ENCODE results near the gene ENTR1. TPM values are rescaled to one million over a fixed set of nuclear protein-coding genes. Genes with fewer than 3 reads are reported as not detected.

The ENTR1 gene
- total and polyA plus RNA-seq, 2 of the 13 experiments (the other 11 are each of a cell fraction or from before 2014, with no cell fraction given), result 70.1 to 76.4 TPM

DNA sequence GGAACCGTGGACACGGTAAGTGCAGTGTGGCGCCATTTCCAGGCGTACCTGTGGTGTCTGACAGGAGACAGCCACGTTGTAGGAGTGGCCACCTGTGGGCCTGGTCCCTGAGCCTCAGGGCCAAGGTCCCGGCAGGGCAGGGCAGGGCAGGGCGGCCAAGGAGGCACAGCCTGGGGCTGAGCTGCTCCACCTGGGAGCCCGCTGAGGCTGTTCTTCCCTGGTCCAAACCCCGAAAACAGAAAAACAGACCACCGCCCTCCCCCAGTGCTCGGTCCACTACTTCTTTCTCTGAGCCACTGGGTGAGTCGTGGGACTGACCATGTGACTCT, 8.6 kb upstream of the ENTR1 start:
- H3K4me3 ChIP-seq (replicated peaks in 1 of 3; ENCODE audit: insufficient read depth in 1 of 3, low read depth in 2 of 3, low read length in 3 of 3), result no peak overlapping the region
- no peaks in the 10 kb centered on the region for H3K27me3 ChIP-seq (ENCODE audit: control insufficient read depth in 1 of 2, insufficient read depth in 2 of 2, low read length in 2 of 2)
- no peaks in the 10 kb centered on the region for H3K9me3 ChIP-seq (ENCODE audit: low read length)
- no peak overlapping the region for H2AFZ ChIP-seq (ENCODE audit: low read length)
- no peak overlapping the region for H3K4me2 ChIP-seq (ENCODE audit: low read depth, low read length)
- POLR2A ChIA-PET, result no interaction called here
- TF ChIP-seq GLI4 (CRISPR knock-in tag; IDR thresholded peaks at IDR 0.05; ENCODE audit: borderline replicate concordance), result no peak
- TF ChIP-seq NPAS2 (CRISPR knock-in tag; IDR thresholded peaks at IDR 0.05; ENCODE audit: borderline replicate concordance), result no peak
- no peak for TF ChIP-seq ZNF251 (CRISPR knock-in tag; IDR thresholded peaks at IDR 0.05)
- TF ChIP-seq, protein P1, sequence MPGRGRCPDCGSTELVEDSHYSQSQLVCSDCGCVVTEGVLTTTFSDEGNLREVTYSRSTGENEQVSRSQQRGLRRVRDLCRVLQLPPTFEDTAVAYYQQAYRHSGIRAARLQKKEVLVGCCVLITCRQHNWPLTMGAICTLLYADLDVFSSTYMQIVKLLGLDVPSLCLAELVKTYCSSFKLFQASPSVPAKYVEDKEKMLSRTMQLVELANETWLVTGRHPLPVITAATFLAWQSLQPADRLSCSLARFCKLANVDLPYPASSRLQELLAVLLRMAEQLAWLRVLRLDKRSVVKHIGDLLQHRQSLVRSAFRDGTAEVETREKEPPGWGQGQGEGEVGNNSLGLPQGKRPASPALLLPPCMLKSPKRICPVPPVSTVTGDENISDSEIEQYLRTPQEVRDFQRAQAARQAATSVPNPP (CRISPR knock-in tag; IDR thresholded peaks at IDR 0.05), result no peak
- TF ChIP-seq, protein P2, sequence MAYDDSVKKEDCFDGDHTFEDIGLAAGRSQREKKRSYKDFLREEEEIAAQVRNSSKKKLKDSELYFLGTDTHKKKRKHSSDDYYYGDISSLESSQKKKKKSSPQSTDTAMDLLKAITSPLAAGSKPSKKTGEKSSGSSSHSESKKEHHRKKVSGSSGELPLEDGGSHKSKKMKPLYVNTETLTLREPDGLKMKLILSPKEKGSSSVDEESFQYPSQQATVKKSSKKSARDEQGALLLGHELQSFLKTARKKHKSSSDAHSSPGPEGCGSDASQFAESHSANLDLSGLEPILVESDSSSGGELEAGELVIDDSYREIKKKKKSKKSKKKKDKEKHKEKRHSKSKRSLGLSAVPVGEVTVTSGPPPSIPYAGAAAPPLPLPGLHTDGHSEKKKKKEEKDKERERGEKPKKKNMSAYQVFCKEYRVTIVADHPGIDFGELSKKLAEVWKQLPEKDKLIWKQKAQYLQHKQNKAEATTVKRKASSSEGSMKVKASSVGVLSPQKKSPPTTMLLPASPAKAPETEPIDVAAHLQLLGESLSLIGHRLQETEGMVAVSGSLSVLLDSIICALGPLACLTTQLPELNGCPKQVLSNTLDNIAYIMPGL (CRISPR knock-in tag; IDR thresholded peaks at IDR 0.05; ENCODE audit: borderline replicate concordance in 1 of 2, low read depth in 1 of 2), result no peak
- no peak for TF ChIP-seq CHCHD3 (CRISPR knock-in tag; IDR thresholded peaks at IDR 0.05)
- no peak for TF ChIP-seq ZNF564 (CRISPR knock-in tag; IDR thresholded peaks at IDR 0.05)
- TF ChIP-seq ZNF430 (CRISPR knock-in tag; IDR thresholded peaks at IDR 0.05), result no peak
- no peak for TF ChIP-seq ZNF367 (CRISPR knock-in tag; IDR thresholded peaks at IDR 0.05; ENCODE audit: borderline replicate concordance)
- no peak for TF ChIP-seq SMYD3 (CRISPR knock-in tag; IDR thresholded peaks at IDR 0.05)
- TF ChIP-seq, protein P3, sequence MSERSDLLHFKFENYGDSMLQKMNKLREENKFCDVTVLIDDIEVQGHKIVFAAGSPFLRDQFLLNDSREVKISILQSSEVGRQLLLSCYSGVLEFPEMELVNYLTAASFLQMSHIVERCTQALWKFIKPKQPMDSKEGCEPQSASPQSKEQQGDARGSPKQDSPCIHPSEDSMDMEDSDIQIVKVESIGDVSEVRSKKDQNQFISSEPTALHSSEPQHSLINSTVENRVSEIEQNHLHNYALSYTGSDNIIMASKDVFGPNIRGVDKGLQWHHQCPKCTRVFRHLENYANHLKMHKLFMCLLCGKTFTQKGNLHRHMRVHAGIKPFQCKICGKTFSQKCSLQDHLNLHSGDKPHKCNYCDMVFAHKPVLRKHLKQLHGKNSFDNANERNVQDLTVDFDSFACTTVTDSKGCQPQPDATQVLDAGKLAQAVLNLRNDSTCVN (CRISPR knock-in tag; IDR thresholded peaks at IDR 0.05; ENCODE audit: borderline replicate concordance), result no peak
- TF ChIP-seq ZBTB7A (CRISPR knock-in tag; IDR thresholded peaks at IDR 0.05), result no peak
- no peak for TF ChIP-seq ZXDC (CRISPR knock-in tag; IDR thresholded peaks at IDR 0.05)
- TF ChIP-seq ZBTB20 (CRISPR knock-in tag; IDR thresholded peaks at IDR 0.05; ENCODE audit: borderline replicate concordance, low read depth), result no peak
- no peak for TF ChIP-seq ZSCAN12 (CRISPR knock-in tag; IDR thresholded peaks at IDR 0.05)
- TF ChIP-seq CCAR2 (optimal IDR thresholded peaks at IDR 0.05; ENCODE audit: low read depth, low read length), result no peak
- TF ChIP-seq ZNF891 (CRISPR knock-in tag; IDR thresholded peaks at IDR 0.05), result no peak
- no TSS peak for BruUV-seq (replicated peaks)
- in situ Hi-C loops (cut with HindIII; ENCODE audit: extremely low pct_ligation_motif_present, low pct_unique_long_range_greater_than_20kb) (no loop called here), intact Hi-C loops (cut with micrococcal nuclease; ENCODE audit: unreplicated experiment) (no loop called here)
- no peak overlapping the region for H3K9ac ChIP-seq (ENCODE audit: insufficient read depth, low read depth, low read length)
- CTCF ChIA-PET (ENCODE audit: low intra/inter-chr PET ratio, low total read pairs), result no interaction called here
- no peak overlapping the region for H3K27ac ChIP-seq (ENCODE audit: extremely low read length, insufficient read depth, low read length)
- H3K79me2 ChIP-seq (ENCODE audit: insufficient read depth, low read length), result peaks cover under 1% of the 10 kb centered on the region
- DNase-seq (ENCODE audit: low spot score) (no peak), ATAC-seq (no peak), FAIRE-seq (no peak)
- H3K36me3 ChIP-seq (replicated peaks in 1 of 2; ENCODE audit: control insufficient read depth in 1 of 2, insufficient read depth in 2 of 2, low read length in 2 of 2), result peaks cover 43 to 79% of the 10 kb centered on the region in 2 experiments
- no peaks in the 10 kb centered on the region for H4K20me1 ChIP-seq (ENCODE audit: insufficient read depth, low read length)
- no peaks in the 10 kb centered on the region for H3K4me1 ChIP-seq (ENCODE audit: insufficient read depth, low read length)
- WGBS (ENCODE audit: low lambda C conversion rate), result 95% methylated on average over 8 of the region's 12 CpGs

Data from HepG2 (cell line).